Smooth muscle cell of the pulmonary artery (primary cell): Measurements from ENCODE around the gene FAM78B. TPM values are rescaled to one million over a fixed set of nuclear protein-coding genes. Genes with fewer than 3 reads are reported as not detected.

Experiments used
- total RNA-seq: library from RNA; depleted of rRNA; stranded (reverse); fragments of >200 nt; gene quantifications from 2 replicates; pipeline ENCODE4 v1.2.3, GENCODE V29; 2014

The FAM78B gene, protein sequence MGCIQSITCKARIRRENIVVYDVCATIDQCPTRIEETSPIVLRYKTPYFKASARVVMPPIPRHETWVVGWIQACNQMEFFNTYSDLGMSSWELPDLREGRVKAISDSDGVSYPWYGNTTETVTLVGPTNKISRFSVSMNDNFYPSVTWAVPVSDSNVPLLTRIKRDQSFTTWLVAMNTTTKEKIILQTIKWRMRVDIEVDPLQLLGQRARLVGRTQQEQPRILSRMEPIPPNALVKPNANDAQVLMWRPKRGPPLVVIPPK
- 0.13 and 0.36 TPM in 2 replicates for total RNA-seq

DNA sequence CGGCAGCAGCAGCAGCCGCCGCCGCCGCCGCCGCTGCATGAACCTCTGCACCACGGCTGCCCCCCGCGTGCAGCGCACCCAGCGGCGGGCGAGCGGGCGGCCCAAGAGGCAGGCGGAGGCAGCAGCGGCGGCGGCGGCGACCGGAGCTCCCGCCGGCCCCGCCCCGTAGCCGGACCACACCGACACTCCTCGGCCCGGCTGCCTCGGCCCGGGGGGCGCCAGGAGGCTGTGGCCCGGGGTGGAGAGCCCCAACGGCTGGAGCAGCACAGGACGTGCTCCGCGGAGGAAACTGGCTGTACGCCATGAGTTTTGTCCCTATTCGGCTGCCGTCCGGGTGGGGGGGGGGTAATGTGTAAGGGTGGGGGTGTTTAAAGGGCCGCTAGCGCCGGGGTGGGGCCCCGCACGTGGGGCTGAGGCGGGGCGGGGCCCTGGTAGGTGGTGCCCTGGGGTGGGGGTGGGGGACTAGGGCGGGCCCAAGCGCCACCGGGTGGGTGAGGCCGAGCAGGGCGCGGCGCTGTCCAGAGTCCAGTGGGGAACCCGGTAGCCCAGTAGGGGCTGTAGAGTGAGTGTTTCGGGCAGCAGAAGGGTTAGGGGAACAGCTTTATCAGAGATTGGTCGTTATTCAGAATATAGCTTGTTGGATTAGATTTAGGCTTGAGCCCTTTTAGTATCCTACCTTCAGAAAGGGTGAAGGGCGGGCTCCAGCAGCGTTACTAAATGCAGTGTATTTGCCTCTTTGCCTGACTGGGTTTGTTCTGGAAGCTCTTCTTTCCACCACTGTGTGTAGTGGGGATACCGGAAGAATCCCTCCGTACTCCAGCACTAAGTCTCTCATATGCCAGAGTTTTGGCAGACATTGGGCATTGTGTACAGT is at the start of gene FAM78B:
FAM78B (minus strand) TSS at position 304 of the 874 bp plus-strand sequence. CDS start 753 bp downstream, outside the sequence.

